ENCODE results near the gene TMEM101.

- TF ChIP-seq EP300 (IDR thresholded peaks at IDR 0.05) = no peak
- no peak for TF ChIP-seq POLR2A (IDR thresholded peaks at IDR 0.05; ENCODE audit: low read depth)
- TF ChIP-seq CTCF (IDR thresholded peaks at IDR 0.05) = no peak
These were observed 19.2 kb upstream of the TMEM101 start for GRCh38 chr17:44033861-44034408.
